Measurements from ENCODE around the gene MBD4. TPM values are rescaled to one million over a fixed set of nuclear protein-coding genes. Genes with fewer than 3 reads are reported as not detected.

MBD4 gene
- total RNA-seq, 2 experiments from 2014 or later: 47.1 to 47.4 TPM

DNA sequence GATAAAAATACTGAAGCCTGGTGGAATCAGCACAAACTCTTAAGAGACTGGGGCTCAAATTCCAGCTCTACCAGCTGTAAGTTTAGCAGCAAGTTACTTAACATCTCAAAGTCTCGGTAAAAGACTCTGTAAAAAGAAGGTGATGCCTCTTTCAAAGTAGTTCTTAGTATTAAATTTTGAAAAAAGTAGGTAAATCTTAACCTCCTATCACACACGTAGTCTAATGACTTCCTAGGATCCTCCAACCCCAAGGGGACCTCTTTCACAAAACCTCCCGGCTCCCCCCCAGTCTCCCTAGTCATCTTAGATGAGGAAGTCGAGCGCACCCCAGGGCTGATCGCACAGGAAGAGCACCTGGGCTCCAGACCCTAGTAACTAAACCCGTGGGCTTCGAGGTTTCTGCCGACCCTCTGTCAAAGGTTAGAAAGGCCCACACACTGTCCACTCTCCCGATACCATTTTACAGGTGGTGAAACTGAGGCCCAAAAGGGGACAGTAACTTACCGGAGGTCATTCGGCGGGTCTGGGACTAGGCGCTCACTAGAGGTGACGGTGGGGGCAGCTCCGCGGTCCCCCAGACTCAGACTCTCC, 427 bp downstream of the MBD4 start:
- ChIA-PET CTCF (interaction anchor here (0.8 to 2.7 kb wide), 6 partner anchors 12 to 123 kb away, joined by 3 to 17 read pairs (median 5); a partner anchor contains a TSS), POLR2A (interaction anchor here (0.7 to 6.0 kb wide), 18 partner anchors 9 to 789 kb away, joined by 3 to 76 read pairs (median 5); partner anchors contain the start of genes ACAD9, EFCAB12 and RPN1)
- peaks cover 70% of the 10 kb centered on the region for H3K4me1 Mint-ChIP-seq
- DNase-seq: peak; percentile 43
- H3K27ac Mint-ChIP-seq: peak overlapping the region; percentile 94
- H3K9me3 Mint-ChIP-seq: no peaks in the 10 kb centered on the region
- peaks cover 43% of the 10 kb centered on the region for H3K36me3 Mint-ChIP-seq (ENCODE audit: low read depth)
- peak overlapping the region; percentile 87 for H3K4me3 Mint-ChIP-seq
- H3K27me3 Mint-ChIP-seq: no peaks in the 10 kb centered on the region

DNA sequence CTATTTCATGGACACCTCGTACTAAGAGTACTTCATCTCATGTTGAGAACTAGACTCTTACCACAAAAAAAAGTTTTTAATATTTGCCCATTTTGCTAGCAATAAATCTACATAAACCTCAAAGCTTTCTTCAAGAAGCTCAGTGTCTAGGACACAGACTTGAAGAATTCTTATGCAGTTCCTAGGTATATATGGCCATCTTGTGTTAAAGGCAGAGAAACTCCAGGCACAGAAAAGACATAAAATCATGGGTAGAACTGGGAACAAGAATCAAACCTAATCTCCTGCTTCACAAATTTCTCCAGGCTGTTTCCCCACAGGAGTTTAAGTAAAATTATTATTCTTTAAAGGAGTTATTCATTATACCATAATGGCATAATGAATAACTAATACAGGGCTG, 4.4 kb downstream of the MBD4 start:
- POLR2A ChIA-PET: no interaction called here
- Mint-ChIP-seq H3K4me3 (no peak overlapping the region), H3K36me3 (ENCODE audit: low read depth) (peaks cover 73% of the 10 kb centered on the region), H3K4me1 (peaks cover 70% of the 10 kb centered on the region), H3K27ac (peak overlapping the region; percentile 44), H3K9me3 (no peaks in the 10 kb centered on the region), H3K27me3 (no peaks in the 10 kb centered on the region)
- no peak for DNase-seq
- CTCF ChIA-PET: no interaction called here

DNA sequence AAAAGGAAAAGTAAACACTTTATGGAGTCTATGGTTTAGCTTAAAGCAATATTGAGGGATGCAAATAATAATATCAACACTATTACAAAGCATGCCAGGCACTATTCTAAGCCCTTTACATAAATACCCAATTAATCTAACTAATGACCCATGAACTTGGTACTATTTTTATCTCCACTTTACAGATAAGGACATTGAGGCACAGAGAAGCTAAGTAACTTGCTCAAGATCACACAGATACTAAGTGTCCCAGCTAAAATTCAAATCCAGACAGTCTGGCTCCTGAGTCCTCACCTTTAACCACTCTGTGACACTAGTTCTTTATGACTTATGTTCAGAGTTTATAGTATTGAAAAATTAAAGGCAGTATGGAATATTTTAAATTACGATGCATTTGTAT, 5.6 kb downstream of the MBD4 start:
- no peak overlapping the region for H3K4me3 Mint-ChIP-seq
- H3K27ac Mint-ChIP-seq: no peak overlapping the region
- no peak for DNase-seq
- peaks cover 66% of the 10 kb centered on the region for H3K36me3 Mint-ChIP-seq (ENCODE audit: low read depth)
- ChIA-PET CTCF (interaction anchor here (0.6 to 1.7 kb wide), 3 partner anchors 17 to 727 kb away, joined by 3 to 4 read pairs (median 3); no protein-coding TSS in a partner anchor), POLR2A (interaction anchor here (1.0 kb wide), 1 partner anchor 118 kb away, joined by 3 read pairs; a partner anchor contains a TSS)
- H3K9me3 Mint-ChIP-seq: no peaks in the 10 kb centered on the region
- no peaks in the 10 kb centered on the region for H3K27me3 Mint-ChIP-seq
- peaks cover 76% of the 10 kb centered on the region for H3K4me1 Mint-ChIP-seq

DNA sequence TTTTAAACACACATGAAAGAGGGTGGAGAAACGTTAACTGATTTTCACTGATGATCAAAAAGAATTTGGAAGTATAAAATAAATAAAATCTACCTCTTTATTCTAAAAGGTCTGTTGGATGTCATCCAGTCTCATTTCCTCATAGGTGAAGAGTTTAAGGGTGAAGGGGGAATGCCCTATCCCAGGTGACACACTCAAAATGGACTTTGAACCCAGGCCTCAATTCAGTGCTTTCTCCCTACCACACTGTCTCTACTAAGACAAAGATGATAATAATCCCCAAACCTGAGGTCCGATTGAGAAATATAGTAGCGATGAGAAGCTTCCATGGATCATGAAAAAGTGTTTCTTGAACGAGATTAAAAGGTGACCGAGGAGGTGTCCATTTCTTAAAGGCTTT, 6.2 kb downstream of the MBD4 start:
- no peaks in the 10 kb centered on the region for H3K27me3 Mint-ChIP-seq
- POLR2A ChIA-PET: interaction anchor here (1.0 kb wide), 1 partner anchor 117 kb away, joined by 3 read pairs; a partner anchor contains a TSS
- peaks cover 80% of the 10 kb centered on the region for H3K4me1 Mint-ChIP-seq
- H3K27ac Mint-ChIP-seq: no peak overlapping the region
- no peak overlapping the region for H3K4me3 Mint-ChIP-seq
- peaks cover 72% of the 10 kb centered on the region for H3K36me3 Mint-ChIP-seq (ENCODE audit: low read depth)
- no peaks in the 10 kb centered on the region for H3K9me3 Mint-ChIP-seq
- no peak for DNase-seq
- CTCF ChIA-PET: interaction anchor here (0.6 to 1.7 kb wide), 3 partner anchors 17 to 364 kb away, joined by 3 to 4 read pairs (median 3); no protein-coding TSS in a partner anchor

DNA sequence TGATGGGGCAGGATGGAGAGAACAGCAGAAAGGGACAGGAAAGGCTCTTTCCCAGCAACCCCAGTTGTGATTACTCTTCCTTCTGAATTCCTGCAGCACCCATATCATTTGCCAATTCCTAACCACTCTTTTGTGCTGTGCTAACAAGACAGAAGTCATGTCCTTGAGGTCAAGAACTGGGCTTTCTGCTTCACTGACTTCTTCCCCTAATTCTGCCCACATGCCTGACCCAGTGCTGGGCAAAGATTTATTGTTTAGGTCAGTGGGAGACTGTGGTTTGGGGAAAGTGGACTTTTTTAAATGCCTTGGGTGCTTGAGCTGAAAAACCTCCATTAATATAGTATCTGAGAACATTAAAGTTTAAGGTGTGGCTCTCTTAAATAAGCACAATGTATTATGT, 7.1 kb downstream of the MBD4 start:
- no peak overlapping the region for H3K4me3 Mint-ChIP-seq
- no peak overlapping the region for H3K27ac Mint-ChIP-seq
- no peaks in the 10 kb centered on the region for H3K9me3 Mint-ChIP-seq
- peaks cover 3% of the 10 kb centered on the region for H3K27me3 Mint-ChIP-seq
- CTCF ChIA-PET: interaction anchor here (1.4 kb wide), 1 partner anchor 33 kb away, joined by 3 read pairs; no protein-coding TSS in a partner anchor
- peaks cover 69% of the 10 kb centered on the region for H3K36me3 Mint-ChIP-seq (ENCODE audit: low read depth)
- POLR2A ChIA-PET: no interaction called here
- peaks cover 80% of the 10 kb centered on the region for H3K4me1 Mint-ChIP-seq
- no peak for DNase-seq

DNA sequence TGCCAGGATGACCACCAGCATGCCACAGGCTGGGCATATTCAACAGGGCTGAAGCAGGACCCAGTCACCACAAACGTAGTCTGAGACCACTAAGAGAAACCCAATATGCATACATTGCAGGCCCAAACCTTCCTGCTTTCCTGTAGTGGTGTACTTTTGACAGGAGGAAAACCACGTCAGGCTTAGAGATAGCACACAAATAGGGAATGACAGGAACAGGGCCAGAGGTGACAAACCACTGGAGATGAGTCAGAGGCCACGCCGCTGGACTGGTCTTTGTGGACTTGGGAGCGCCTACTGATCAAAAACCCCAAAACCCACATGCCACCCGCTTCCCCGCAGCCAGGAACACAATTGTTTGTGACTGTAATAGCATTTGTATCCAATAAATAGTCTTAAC, 7.7 kb downstream of the MBD4 start:
- peaks cover 5% of the 10 kb centered on the region for H3K27me3 Mint-ChIP-seq
- peaks cover 76% of the 10 kb centered on the region for H3K4me1 Mint-ChIP-seq
- H3K27ac Mint-ChIP-seq: no peak overlapping the region
- no peak for DNase-seq
- peaks cover 64% of the 10 kb centered on the region for H3K36me3 Mint-ChIP-seq (ENCODE audit: low read depth)
- POLR2A ChIA-PET: interaction anchor here (4.5 kb wide), 1 partner anchor 8 kb away, joined by 46 read pairs; the partner anchor contains the start of genes IFT122 and MBD4
- no peak overlapping the region for H3K4me3 Mint-ChIP-seq
- CTCF ChIA-PET: interaction anchor here (1.4 kb wide), 1 partner anchor 32 kb away, joined by 3 read pairs; no protein-coding TSS in a partner anchor
- H3K9me3 Mint-ChIP-seq: no peaks in the 10 kb centered on the region

DNA sequence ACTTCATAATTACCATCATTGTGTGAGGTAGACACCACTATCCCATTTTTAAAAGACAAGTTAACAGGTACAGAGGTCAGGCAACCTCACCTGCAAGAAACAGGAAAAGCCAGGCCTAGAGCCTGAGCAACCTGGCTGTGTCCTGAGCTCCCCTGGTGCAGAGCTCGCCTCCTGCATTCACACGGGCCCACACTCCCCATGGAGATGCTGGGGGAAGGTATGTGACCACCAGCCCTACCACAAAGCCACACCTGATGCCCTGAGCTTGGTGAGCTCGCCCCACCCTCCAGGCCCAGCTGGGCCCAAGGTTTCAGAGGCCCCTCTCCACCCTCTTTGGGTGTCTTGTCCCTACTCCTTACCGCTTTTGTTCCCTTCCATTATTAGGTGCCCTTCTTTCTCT, 10.1 kb downstream of the MBD4 start:
- Mint-ChIP-seq H3K36me3 (ENCODE audit: low read depth) (peaks cover 44% of the 10 kb centered on the region), H3K4me1 (peaks cover 53% of the 10 kb centered on the region), H3K27ac (no peak overlapping the region), H3K27me3 (peaks cover 5% of the 10 kb centered on the region), H3K4me3 (no peak overlapping the region), H3K9me3 (no peaks in the 10 kb centered on the region)
- ChIA-PET POLR2A (interaction anchor here (0.7 to 4.5 kb wide), 6 partner anchors 10 to 164 kb away, joined by 3 to 46 read pairs (median 6); partner anchors contain the start of genes IFT122 and MBD4), CTCF (no interaction called here)
- DNase-seq: no peak

DNA sequence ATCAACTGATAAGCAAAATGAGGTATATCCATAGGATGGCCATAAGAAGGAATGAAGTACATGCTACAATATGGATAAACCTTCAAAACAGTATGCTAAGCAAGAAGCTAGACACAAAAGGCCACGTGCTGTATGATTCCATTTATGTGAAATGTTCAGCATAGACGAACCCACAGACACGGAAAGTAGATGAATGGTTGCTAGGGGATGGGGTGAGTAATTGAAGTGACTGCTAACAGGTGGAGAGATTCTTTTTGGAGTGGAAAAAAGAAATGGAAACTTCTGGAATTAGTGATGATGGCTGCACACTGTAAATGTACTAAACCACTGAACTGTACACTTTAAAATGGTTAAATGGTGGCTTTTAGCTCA, 10.7 kb downstream of the MBD4 start:
- Mint-ChIP-seq H3K27me3 (peaks cover 5% of the 10 kb centered on the region), H3K4me1 (peaks cover 53% of the 10 kb centered on the region), H3K9me3 (no peaks in the 10 kb centered on the region), H3K36me3 (ENCODE audit: low read depth) (peaks cover 40% of the 10 kb centered on the region), H3K4me3 (no peak overlapping the region), H3K27ac (no peak overlapping the region)
- POLR2A ChIA-PET: interaction anchor here (0.7 to 4.5 kb wide), 6 partner anchors 9 to 165 kb away, joined by 3 to 46 read pairs (median 6); partner anchors contain the start of genes IFT122 and MBD4
- CTCF ChIA-PET: interaction anchor here (0.6 to 0.7 kb wide), 2 partner anchors 29 to 46 kb away, joined by 3 to 5 read pairs; no protein-coding TSS in a partner anchor
- DNase-seq: no peak

DNA sequence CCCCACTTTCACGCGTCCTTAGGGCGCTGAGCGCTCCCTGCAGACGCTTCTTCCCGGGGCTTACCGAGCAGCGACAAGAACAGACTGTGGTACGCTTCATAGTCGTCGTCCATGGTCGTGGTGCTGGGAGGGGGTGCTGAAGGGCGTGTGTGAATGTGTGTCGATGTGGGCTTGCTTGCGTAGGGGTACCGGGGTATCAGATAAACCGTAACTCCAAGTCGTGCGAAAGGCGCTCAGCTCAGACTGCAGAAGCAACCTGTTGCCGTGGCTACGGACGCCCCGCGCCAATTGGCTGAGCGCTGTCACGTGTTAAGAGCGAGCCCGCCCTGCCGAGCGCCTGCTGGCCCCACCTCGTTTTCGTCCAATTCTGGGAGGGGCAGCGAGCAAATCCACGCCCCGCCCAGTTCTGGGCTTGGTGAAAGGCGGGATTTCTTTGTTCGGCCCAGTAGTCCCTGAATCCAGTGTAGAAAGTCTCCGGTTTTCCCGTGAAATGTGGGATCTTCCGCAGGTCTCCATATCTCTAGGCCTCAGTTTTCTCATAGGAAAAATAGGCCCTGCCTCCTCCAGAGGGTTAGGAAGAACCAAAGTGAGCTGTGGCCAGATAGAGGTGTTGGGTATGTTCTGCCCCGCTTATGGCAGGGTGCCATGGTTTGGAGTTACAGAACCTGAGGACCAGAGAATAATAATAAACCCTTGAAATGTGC, 11.2 kb downstream of the MBD4 start, which contains the start of gene EFCAB12:
TSS of gene EFCAB12 (minus strand) at position 261 of the 704 bp plus-strand sequence. CDS start at position 113, 148 bp downstream.
- POLR2A ChIA-PET: interaction anchor here (0.7 to 4.5 kb wide), 6 partner anchors 9 to 165 kb away, joined by 3 to 46 read pairs (median 6); partner anchors contain the start of genes IFT122 and MBD4

DNA sequence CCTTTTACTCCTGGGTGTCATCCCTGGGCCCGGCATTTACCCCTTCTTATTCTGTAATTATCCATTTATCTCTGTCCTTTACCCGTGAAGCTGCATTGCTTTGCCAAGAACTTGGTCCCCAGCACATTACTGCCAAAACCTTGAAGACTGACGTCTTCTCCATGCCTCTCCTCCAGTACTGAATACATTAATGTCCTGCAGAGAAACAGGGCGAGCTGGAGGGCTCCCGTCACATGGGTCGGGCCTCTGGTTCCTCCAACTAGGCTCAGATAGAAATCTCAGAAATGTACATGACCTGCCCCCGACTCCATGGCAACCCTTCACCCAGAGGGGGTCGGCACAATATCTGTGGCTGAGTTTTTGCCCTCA, 11.8 kb downstream of the MBD4 start:
- H3K9me3 Mint-ChIP-seq: no peaks in the 10 kb centered on the region
- DNase-seq: no peak
- H3K4me3 Mint-ChIP-seq: peak overlapping the region; percentile 22
- no peak overlapping the region for H3K27ac Mint-ChIP-seq
- H3K27me3 Mint-ChIP-seq: peaks cover 5% of the 10 kb centered on the region
- peaks cover 49% of the 10 kb centered on the region for H3K4me1 Mint-ChIP-seq
- H3K36me3 Mint-ChIP-seq (ENCODE audit: low read depth): peaks cover 29% of the 10 kb centered on the region
- CTCF ChIA-PET: interaction anchor here (1.1 to 1.7 kb wide), 3 partner anchors 12 to 45 kb away, joined by 4 to 8 read pairs (median 4); partner anchors contain the start of genes IFT122 and MBD4
- POLR2A ChIA-PET: interaction anchor here (1.1 to 4.5 kb wide), 5 partner anchors 8 to 179 kb away, joined by 3 to 46 read pairs (median 8); partner anchors contain the start of genes COPG1, IFT122 and MBD4

More for the DNA sequence above, 11.2 kb downstream of the MBD4 start, which contains the start of gene EFCAB12:
- DNase-seq: peak; percentile 91
- CTCF ChIA-PET: interaction anchor here (0.6 to 1.3 kb wide), 4 partner anchors 12 to 45 kb away, joined by 3 to 5 read pairs (median 4); partner anchors contain the start of genes IFT122 and MBD4
- H3K27ac Mint-ChIP-seq: no peak within 1 kb of the TSS
- peaks cover 35% of the 10 kb centered on the region for H3K36me3 Mint-ChIP-seq (ENCODE audit: low read depth)
- H3K27me3 Mint-ChIP-seq: peaks cover 5% of the 10 kb centered on the region
- peaks cover 50% of the 10 kb centered on the region for H3K4me1 Mint-ChIP-seq
- no peaks in the 10 kb centered on the region for H3K9me3 Mint-ChIP-seq
- peak within 1 kb of the TSS; percentile 22 for H3K4me3 Mint-ChIP-seq

DNA sequence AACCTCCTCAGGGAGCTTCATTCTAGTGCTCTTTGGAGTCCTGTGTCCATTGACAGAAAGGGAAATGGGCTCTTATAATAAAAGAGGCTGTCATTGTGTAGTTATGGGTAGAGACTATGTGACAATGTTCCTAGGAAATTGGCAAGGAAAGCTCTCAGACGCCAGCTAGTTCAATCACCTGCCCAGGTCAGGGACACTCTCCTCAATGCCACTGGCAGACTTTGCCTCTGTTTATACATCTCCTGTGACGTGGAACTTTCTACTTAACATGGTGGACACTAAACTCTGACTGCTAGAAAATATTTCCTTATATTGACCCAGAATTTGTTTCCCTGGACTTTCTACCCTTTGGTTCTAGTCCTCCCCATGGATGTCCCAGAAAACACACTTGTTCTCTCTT, 14.1 kb downstream of the MBD4 start:
- no peaks in the 10 kb centered on the region for H3K9me3 Mint-ChIP-seq
- no peak overlapping the region for H3K4me3 Mint-ChIP-seq
- DNase-seq: no peak
- ChIA-PET POLR2A (no interaction called here), CTCF (interaction anchor here (0.6 to 0.7 kb wide), 2 partner anchors 78 to 1312 kb away, joined by 4 to 5 read pairs; no protein-coding TSS in a partner anchor)
- H3K27ac Mint-ChIP-seq: no peak overlapping the region
- H3K4me1 Mint-ChIP-seq: peaks cover 32% of the 10 kb centered on the region
- peaks cover 5% of the 10 kb centered on the region for H3K27me3 Mint-ChIP-seq
- H3K36me3 Mint-ChIP-seq (ENCODE audit: low read depth): peaks cover 10% of the 10 kb centered on the region

DNA sequence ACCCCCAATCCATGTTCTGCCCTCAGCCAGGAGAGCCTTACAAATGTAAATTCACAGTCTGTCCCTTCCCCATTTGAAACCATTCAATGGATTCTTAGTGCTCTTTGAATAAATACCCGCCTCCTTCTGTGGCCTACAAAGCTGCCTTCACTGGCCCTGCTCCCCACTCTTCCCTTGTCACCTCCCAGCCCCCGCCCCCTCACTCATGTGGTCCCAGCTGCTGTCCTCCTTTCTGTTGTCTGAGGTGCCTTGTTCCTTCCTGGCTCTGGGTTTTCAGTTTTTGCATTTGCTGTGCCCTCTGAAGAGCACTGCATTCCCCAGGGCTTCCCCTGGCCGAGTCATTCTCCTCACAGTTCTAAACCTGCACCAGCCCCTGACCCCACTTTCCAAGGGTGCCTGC, 14.5 kb downstream of the MBD4 start:
- no peak overlapping the region for H3K4me3 Mint-ChIP-seq
- no peak overlapping the region for H3K27ac Mint-ChIP-seq
- CTCF ChIA-PET: no interaction called here
- peaks cover 8% of the 10 kb centered on the region for H3K36me3 Mint-ChIP-seq (ENCODE audit: low read depth)
- H3K9me3 Mint-ChIP-seq: no peaks in the 10 kb centered on the region
- no peak for DNase-seq
- H3K27me3 Mint-ChIP-seq: peaks cover 5% of the 10 kb centered on the region
- POLR2A ChIA-PET: no interaction called here
- peaks cover 30% of the 10 kb centered on the region for H3K4me1 Mint-ChIP-seq
